ENCODE data around the gene MTMR12.

The MTMR12 gene

GRCh38 chr5:32303755-32304120, 9.0 kb downstream of the MTMR12 start:
- DNase-seq (ENCODE audit: extremely low read depth, insufficient read length): no peak
- no peak for TF ChIP-seq CTCF (IDR thresholded peaks at IDR 0.05; ENCODE audit: insufficient read depth, low read length, poor library complexity, severe bottlenecking)
- H3K27me3 ChIP-seq (replicated peaks; ENCODE audit: control insufficient read depth, insufficient read depth, low read length): no peaks in the 10 kb centered on the region
- H3K36me3 ChIP-seq (ENCODE audit: control insufficient read depth, insufficient read depth, low read length): no peaks in the 10 kb centered on the region; the same call in 1 of the 2 replicates
- no peak overlapping the region for H3K4me3 ChIP-seq (replicated peaks; ENCODE audit: low read depth, low read length)

- Histone ChIP-seq H3K36me3 (ENCODE audit: control insufficient read depth, insufficient read depth, low read length) (no peaks in the 10 kb centered on the region; the same call in 1 of the 2 replicates), H3K4me3 (replicated peaks; ENCODE audit: low read depth, low read length) (no peak overlapping the region), H3K27me3 (replicated peaks; ENCODE audit: control insufficient read depth, insufficient read depth, low read length) (no peaks in the 10 kb centered on the region)
- no peak for TF ChIP-seq CTCF (IDR thresholded peaks at IDR 0.05; ENCODE audit: insufficient read depth, low read length, poor library complexity, severe bottlenecking)
- no peak for DNase-seq (ENCODE audit: extremely low read depth, insufficient read length)
These were observed 9.6 kb downstream of the MTMR12 start for GRCh38 chr5:32302835-32303754.

- Histone ChIP-seq H3K4me3 (replicated peaks; ENCODE audit: low read depth, low read length) (no peak overlapping the region), H3K27me3 (replicated peaks; ENCODE audit: control insufficient read depth, insufficient read depth, low read length) (no peaks in the 10 kb centered on the region), H3K36me3 (ENCODE audit: control insufficient read depth, insufficient read depth, low read length) (no peaks in the 10 kb centered on the region; the same call in 1 of the 2 replicates)
- DNase-seq (ENCODE audit: extremely low read depth, insufficient read length): no peak
- TF ChIP-seq CTCF (IDR thresholded peaks at IDR 0.05; ENCODE audit: insufficient read depth, low read length, poor library complexity, severe bottlenecking): no peak
These were observed 10.8 kb downstream of the MTMR12 start for GRCh38 chr5:32301891-32302290.

GRCh38 chr5:32299059-32299677, 13.6 kb downstream of the MTMR12 start:
- Histone ChIP-seq H3K27me3 (replicated peaks; ENCODE audit: control insufficient read depth, insufficient read depth, low read length) (no peaks in the 10 kb centered on the region), H3K4me3 (replicated peaks; ENCODE audit: low read depth, low read length) (no peak overlapping the region), H3K36me3 (ENCODE audit: control insufficient read depth, insufficient read depth, low read length) (peaks cover 2% of the 10 kb centered on the region)
- no peak for TF ChIP-seq CTCF (IDR thresholded peaks at IDR 0.05; ENCODE audit: insufficient read depth, low read length, poor library complexity, severe bottlenecking)
- no peak for DNase-seq (ENCODE audit: extremely low read depth, insufficient read length)

- Histone ChIP-seq H3K4me3 (replicated peaks; ENCODE audit: low read depth, low read length) (no peak overlapping the region), H3K27me3 (replicated peaks; ENCODE audit: control insufficient read depth, insufficient read depth, low read length) (no peaks in the 10 kb centered on the region), H3K36me3 (ENCODE audit: control insufficient read depth, insufficient read depth, low read length) (peaks cover 2% of the 10 kb centered on the region)
- DNase-seq (ENCODE audit: extremely low read depth, insufficient read length): peak; percentile 54
- TF ChIP-seq CTCF (IDR thresholded peaks at IDR 0.05; ENCODE audit: insufficient read depth, low read length, poor library complexity, severe bottlenecking): no peak
These were observed 14.7 kb downstream of the MTMR12 start for GRCh38 chr5:32298059-32298415.
